ENCODE results near the gene TRIM59. TPM values are rescaled to one million over a fixed set of nuclear protein-coding genes. Genes with fewer than 3 reads are reported as not detected.
A peak's percentile ranks its signal among the peaks of the same experiment; 100 is the strongest.

The TRIM59 gene
- total RNA-seq: 10 to 100 TPM in 5 of 8 experiments, 1 to 10 TPM in 3; 3.3 to 41.5 (median 11.2) TPM

- Histone ChIP-seq H3K4me1 (replicated peaks in 1 of 2) (no peaks in the 10 kb centered on the region), H3K27ac (peak within 1 kb of the TSS; percentile 72 to 82), H3K4me3 (peak within 1 kb of the TSS; percentile 40 to 66 (median 51))
- 0 to 44% (median 12%) methylated on average over 1 to 20 of the region's 71 CpGs; no CpG with 5 or more reads in 2 of the 10 experiments for WGBS, 10 experiments
- peak; percentile 90 to 95 (median 92) for ATAC-seq (replicated peaks in 6 of 8)
- in situ Hi-C loops (cut with MboI; ENCODE audit: low pct_unique_long_range_greater_than_20kb in 2 of 9, low sequenced_read_pairs in 9 of 9, unreplicated experiment in 9 of 9): no loop called here
Observed at GRCh38 chr3:160449636-160450598, at the start of gene TRIM59. Gene TRIM59, minus strand, starts transcription at chr3:160449786. Its CDS starts 10,603 bp downstream, at chr3:160439183.

GRCh38 chr3:160498202-160498601 is 48.6 kb upstream of the TRIM59 start:
- 100% methylated on average over 1 of the region's 1 CpG; no CpG with 5 or more reads in 7 of the 10 experiments for WGBS, 10 experiments
- in situ Hi-C loops (cut with MboI; ENCODE audit: low pct_unique_long_range_greater_than_20kb in 2 of 9, low sequenced_read_pairs in 9 of 9, unreplicated experiment in 9 of 9): no loop called here
- no peak overlapping the region for H3K27ac ChIP-seq
- H3K4me1 ChIP-seq (replicated peaks in 1 of 2): no peaks in the 10 kb centered on the region
- H3K4me3 ChIP-seq: no peak overlapping the region
- no peak for ATAC-seq (replicated peaks in 6 of 8)

GRCh38 chr3:160490166-160490565 is 40.6 kb upstream of the TRIM59 start:
- H3K27ac ChIP-seq: no peak overlapping the region
- no peak overlapping the region for H3K4me3 ChIP-seq
- in situ Hi-C loops (cut with MboI; ENCODE audit: low pct_unique_long_range_greater_than_20kb in 2 of 9, low sequenced_read_pairs in 9 of 9, unreplicated experiment in 9 of 9): no loop called here
- no peaks in the 10 kb centered on the region for H3K4me1 ChIP-seq (replicated peaks in 1 of 2)
- ATAC-seq (replicated peaks in 6 of 8): no peak

GRCh38 chr3:160486459-160486869 is 36.9 kb upstream of the TRIM59 start:
- no peak overlapping the region for H3K27ac ChIP-seq
- ATAC-seq (replicated peaks in 6 of 8): no peak
- no peaks in the 10 kb centered on the region for H3K4me1 ChIP-seq (replicated peaks in 1 of 2)
- in situ Hi-C loops (cut with MboI; ENCODE audit: low pct_unique_long_range_greater_than_20kb in 2 of 9, low sequenced_read_pairs in 9 of 9, unreplicated experiment in 9 of 9): no loop called here
- WGBS, 10 experiments: 0 to 18% (median 2%) methylated on average over 2 of the region's 2 CpGs
- H3K4me3 ChIP-seq: no peak overlapping the region

- Histone ChIP-seq H3K4me1 (replicated peaks in 1 of 2) (no peaks in the 10 kb centered on the region), H3K4me3 (no peak overlapping the region), H3K27ac (no peak overlapping the region)
- WGBS, 10 experiments: 60 to 100% (median 87%) methylated on average over 1 to 3 of the region's 3 CpGs; no CpG with 5 or more reads in 2 of the 10 experiments
- ATAC-seq (replicated peaks in 6 of 8): no peak
- in situ Hi-C loops (cut with MboI; ENCODE audit: low pct_unique_long_range_greater_than_20kb in 2 of 9, low sequenced_read_pairs in 9 of 9, unreplicated experiment in 9 of 9): no loop called here
Observed at GRCh38 chr3:160482796-160483195, 33.2 kb upstream of the TRIM59 start.

- 82 to 100% (median 96%) methylated on average over 2 to 6 of the region's 6 CpGs; no CpG with 5 or more reads in 1 of the 10 experiments for WGBS, 10 experiments
Observed at GRCh38 chr3:160481856-160482255, 32.3 kb upstream of the TRIM59 start.

GRCh38 chr3:160480931-160481330 is 31.3 kb upstream of the TRIM59 start:
- in situ Hi-C loops (cut with MboI; ENCODE audit: low pct_unique_long_range_greater_than_20kb in 2 of 9, low sequenced_read_pairs in 9 of 9, unreplicated experiment in 9 of 9): no loop called here
- Histone ChIP-seq H3K27ac (no peak overlapping the region), H3K4me1 (replicated peaks in 1 of 2) (no peaks in the 10 kb centered on the region), H3K4me3 (no peak overlapping the region)
- 50 to 100% (median 90%) methylated on average over 1 to 4 of the region's 5 CpGs; no CpG with 5 or more reads in 5 of the 10 experiments for WGBS, 10 experiments
- no peak for ATAC-seq (replicated peaks in 6 of 8)

More at GRCh38 chr3:160481856-160482255, 32.3 kb upstream of the TRIM59 start:
- Histone ChIP-seq H3K27ac (no peak overlapping the region), H3K4me1 (replicated peaks in 1 of 2) (no peaks in the 10 kb centered on the region), H3K4me3 (no peak overlapping the region)
- in situ Hi-C loops (cut with MboI; ENCODE audit: low pct_unique_long_range_greater_than_20kb in 2 of 9, low sequenced_read_pairs in 9 of 9, unreplicated experiment in 9 of 9): no loop called here
- no peak for ATAC-seq (replicated peaks in 6 of 8)

- ATAC-seq (replicated peaks in 6 of 8): no peak
- no peak overlapping the region for H3K27ac ChIP-seq
- in situ Hi-C loops (cut with MboI; ENCODE audit: low pct_unique_long_range_greater_than_20kb in 2 of 9, low sequenced_read_pairs in 9 of 9, unreplicated experiment in 9 of 9): no loop called here
- no peak overlapping the region for H3K4me3 ChIP-seq
- WGBS, 10 experiments: 85 to 100% (median 94%) methylated on average over 2 to 8 of the region's 10 CpGs; no CpG with 5 or more reads in 3 of the 10 experiments
- H3K4me1 ChIP-seq (replicated peaks in 1 of 2): no peaks in the 10 kb centered on the region
Observed at GRCh38 chr3:160479376-160479775, 29.8 kb upstream of the TRIM59 start.

- WGBS, 10 experiments: 40 to 100% (median 76%) methylated on average over 2 to 5 of the region's 5 CpGs; no CpG with 5 or more reads in 2 of the 10 experiments
- H3K4me1 ChIP-seq (replicated peaks in 1 of 2): no peaks in the 10 kb centered on the region
- H3K4me3 ChIP-seq: no peak overlapping the region
- no peak overlapping the region for H3K27ac ChIP-seq
- in situ Hi-C loops (cut with MboI; ENCODE audit: low pct_unique_long_range_greater_than_20kb in 2 of 9, low sequenced_read_pairs in 9 of 9, unreplicated experiment in 9 of 9): no loop called here
- ATAC-seq (replicated peaks in 6 of 8): no peak
Observed at GRCh38 chr3:160478338-160478737, 28.8 kb upstream of the TRIM59 start.

GRCh38 chr3:160477750-160478149 is 28.2 kb upstream of the TRIM59 start:
- Histone ChIP-seq H3K27ac (no peak overlapping the region), H3K4me1 (replicated peaks in 1 of 2) (no peaks in the 10 kb centered on the region), H3K4me3 (no peak overlapping the region)
- in situ Hi-C loops (cut with MboI; ENCODE audit: low pct_unique_long_range_greater_than_20kb in 2 of 9, low sequenced_read_pairs in 9 of 9, unreplicated experiment in 9 of 9): no loop called here
- 60 to 100% (median 83%) methylated on average over 1 to 5 of the region's 5 CpGs; no CpG with 5 or more reads in 4 of the 10 experiments for WGBS, 10 experiments
- ATAC-seq (replicated peaks in 6 of 8): no peak

- in situ Hi-C loops (cut with MboI; ENCODE audit: low pct_unique_long_range_greater_than_20kb in 2 of 9, low sequenced_read_pairs in 9 of 9, unreplicated experiment in 9 of 9): no loop called here
- Histone ChIP-seq H3K4me1 (replicated peaks in 1 of 2) (no peaks in the 10 kb centered on the region), H3K27ac (no peak overlapping the region), H3K4me3 (no peak overlapping the region)
- ATAC-seq (replicated peaks in 6 of 8): no peak
- WGBS, 10 experiments: 45 to 100% (median 90%) methylated on average over 1 to 2 of the region's 2 CpGs; no CpG with 5 or more reads in 2 of the 10 experiments
Observed at GRCh38 chr3:160475884-160476283, 26.3 kb upstream of the TRIM59 start.

GRCh38 chr3:160475153-160475552 is 25.6 kb upstream of the TRIM59 start:
- no peak overlapping the region for H3K4me3 ChIP-seq
- no peaks in the 10 kb centered on the region for H3K4me1 ChIP-seq (replicated peaks in 1 of 2)
- in situ Hi-C loops (cut with MboI; ENCODE audit: low pct_unique_long_range_greater_than_20kb in 2 of 9, low sequenced_read_pairs in 9 of 9, unreplicated experiment in 9 of 9): no loop called here
- ATAC-seq (replicated peaks in 6 of 8): no peak
- 40 to 100% (median 100%) methylated on average over 1 to 2 of the region's 2 CpGs; no CpG with 5 or more reads in 6 of the 10 experiments for WGBS, 10 experiments
- no peak overlapping the region for H3K27ac ChIP-seq

GRCh38 chr3:160474416-160474838 is 24.8 kb upstream of the TRIM59 start:
- no peak overlapping the region for H3K27ac ChIP-seq

More at GRCh38 chr3:160474416-160474838, 24.8 kb upstream of the TRIM59 start:
- no peaks in the 10 kb centered on the region for H3K4me1 ChIP-seq (replicated peaks in 1 of 2)
- no peak overlapping the region for H3K4me3 ChIP-seq
- in situ Hi-C loops (cut with MboI; ENCODE audit: low pct_unique_long_range_greater_than_20kb in 2 of 9, low sequenced_read_pairs in 9 of 9, unreplicated experiment in 9 of 9): no loop called here
- ATAC-seq (replicated peaks in 6 of 8): peak in 3 of 8 experiments; percentile 30 to 52 (median 51)

All from motor neuron (in vitro differentiated cells).